ENCODE measurements around the gene ZNF613. TPM values are rescaled to one million over a fixed set of nuclear protein-coding genes. Genes with fewer than 3 reads are reported as not detected.

Gene ZNF613
- total RNA-seq (2022; extraction: Qiagen RNA extraction; ENCODE audit: low read depth) = 0.72 to 1.4 TPM (median 1.3 TPM) in 5 replicates

GRCh38 chr19:51926784-51927741 lies at the start of gene ZNF613:
Gene ZNF613 (plus strand): TSS chr19:51927472. CDS start chr19:51936221, 8,749 bp downstream.

GRCh38 chr19:51887522-51888498 lies 39.5 kb upstream of the ZNF613 start, which contains the start of gene ZNF577:
Gene ZNF577 (minus strand): TSS chr19:51887951. CDS start chr19:51880382, 7,569 bp downstream.

GRCh38 chr19:51904331-51905165 lies 22.7 kb upstream of the ZNF613 start, which contains the start of gene ZNF649:
Gene ZNF649 (minus strand): TSS chr19:51905017. CDS start chr19:51900107, 4,910 bp downstream.

DNA sequence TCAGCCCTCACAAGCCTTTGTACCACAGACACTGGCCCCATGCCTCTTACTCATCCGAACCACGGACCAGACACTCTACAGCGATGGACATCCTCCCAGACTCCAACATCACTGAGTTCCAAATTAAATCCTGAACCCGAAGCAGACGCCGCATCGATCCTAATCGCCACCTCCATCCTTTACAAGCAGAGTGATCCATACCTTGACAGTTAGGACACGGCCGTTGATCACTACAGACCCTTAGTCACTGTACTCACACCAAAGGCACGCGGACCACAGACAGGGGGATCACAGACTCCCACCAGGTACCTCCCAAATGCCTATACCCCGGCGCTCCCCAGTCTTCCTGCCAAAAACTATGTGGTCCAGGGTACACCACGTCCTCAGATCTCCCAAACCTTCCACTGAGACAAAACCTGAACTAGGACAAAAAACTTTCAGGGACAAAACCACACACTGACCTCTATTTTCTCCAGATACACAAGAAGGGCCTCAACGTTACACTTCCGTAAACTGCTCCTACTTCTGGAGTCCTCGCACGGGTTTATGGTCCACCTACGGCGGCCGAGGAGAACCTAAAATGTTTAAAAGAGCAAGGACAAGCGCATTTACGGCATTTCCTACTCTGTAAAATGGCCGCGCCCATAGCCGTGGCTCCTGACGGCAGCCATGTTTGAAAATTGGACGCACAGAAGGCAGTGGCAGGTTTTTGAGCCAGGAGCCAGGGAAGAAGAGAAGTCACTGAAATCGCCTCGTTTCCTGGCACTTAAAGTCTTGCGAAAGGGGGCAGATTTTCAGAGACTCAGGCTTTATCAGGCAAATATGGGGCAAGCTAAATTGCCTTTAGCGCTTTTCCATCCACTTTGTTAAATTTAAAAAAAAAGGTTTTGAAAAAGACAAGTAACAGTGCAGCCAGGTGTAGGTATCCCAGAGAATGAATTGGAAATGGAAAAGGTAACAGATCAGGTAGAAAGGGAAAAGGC lies 59.3 kb downstream of the ZNF613 start, which contains the start of gene ZNF350:
TSS of gene ZNF350 (minus strand) at position 532 of the 983 bp plus-strand sequence. CDS start 12,480 bp downstream, outside the sequence.

Other genes starting within 250 kb of the ZNF613 start
- gene SPACA6, start 234.1 kb upstream of the ZNF613 start, total RNA-seq (2022; extraction: Qiagen RNA extraction; ENCODE audit: low read depth) = 10.4 to 16.0 TPM (median 14.7 TPM) in 5 replicates
- not detected in 5 replicates for gene HAS1, start 203.5 kb upstream of the ZNF613 start, total RNA-seq (2022; extraction: Qiagen RNA extraction; ENCODE audit: low read depth)
- gene FPR1, start 175.6 kb upstream of the ZNF613 start, total RNA-seq (2022; extraction: Qiagen RNA extraction; ENCODE audit: low read depth) = 0.11 to 0.24 TPM in 2 of 5 replicates, not detected in the others
- not detected in 5 replicates for gene FPR2, start 166.3 kb upstream of the ZNF613 start, total RNA-seq (2022; extraction: Qiagen RNA extraction; ENCODE audit: low read depth)
- not detected in 5 replicates for gene FPR3, start 132.3 kb upstream of the ZNF613 start, total RNA-seq (2022; extraction: Qiagen RNA extraction; ENCODE audit: low read depth)
- gene ZNF577, start 39.5 kb upstream of the ZNF613 start, total RNA-seq (2022; extraction: Qiagen RNA extraction; ENCODE audit: low read depth) = 0.10 TPM in 1 of 5 replicates, not detected in the others
- gene ZNF649, start 22.5 kb upstream of the ZNF613 start, total RNA-seq (2022; extraction: Qiagen RNA extraction; ENCODE audit: low read depth) = 0.11 to 0.41 TPM (median 0.22 TPM) in 5 replicates
- 3.3 to 8.7 TPM (median 4.5 TPM) in 5 replicates for gene ZNF350, start 59.4 kb downstream of the ZNF613 start, total RNA-seq (2022; extraction: Qiagen RNA extraction; ENCODE audit: low read depth)
- gene ZNF615, start 80.7 kb downstream of the ZNF613 start, total RNA-seq (2022; extraction: Qiagen RNA extraction; ENCODE audit: low read depth) = 2.8 to 5.0 TPM (median 3.9 TPM) in 5 replicates
- 2.2 to 3.6 TPM (median 3.4 TPM) in 5 replicates for gene ZNF614, start 100.9 kb downstream of the ZNF613 start, total RNA-seq (2022; extraction: Qiagen RNA extraction; ENCODE audit: low read depth)
- 1.4 to 2.1 TPM (median 1.8 TPM) in 5 replicates for gene ZNF432, start 121.4 kb downstream of the ZNF613 start, total RNA-seq (2022; extraction: Qiagen RNA extraction; ENCODE audit: low read depth)
- gene ZNF841, start 168.3 kb downstream of the ZNF613 start, total RNA-seq (2022; extraction: Qiagen RNA extraction; ENCODE audit: low read depth) = 1.0 to 3.0 TPM (median 2.2 TPM) in 5 replicates
- gene ZNF616, start 212.5 kb downstream of the ZNF613 start, total RNA-seq (2022; extraction: Qiagen RNA extraction; ENCODE audit: low read depth) = 0.52 to 1.8 TPM (median 0.96 TPM) in 5 replicates
- gene ZNF836, start 244.1 kb downstream of the ZNF613 start, total RNA-seq (2022; extraction: Qiagen RNA extraction; ENCODE audit: low read depth) = 0.21 to 2.5 TPM (median 0.82 TPM) in 5 replicates